H1 (cell line): ENCODE measurements around the gene NELFCD. TPM values are rescaled to one million over a fixed set of nuclear protein-coding genes. Genes with fewer than 3 reads are reported as not detected.

Source experiments
- CTCF ChIA-PET: fragments of 300-600 bp; sonication (Branson Sonifier 250); formaldehyde crosslinking; loops from one replicate; lab custom pipeline; 2021; ENCODE audit not compliant: partially characterized antibody; lab: Charles Lee
- POLR2A ChIA-PET: fragments of 300-600 bp; sonication (Branson Sonifier 250); formaldehyde crosslinking; loops from one replicate; lab custom pipeline; 2021; ENCODE audit warnings: inconsistent platforms; ENCODE audit not compliant: partially characterized antibody; lab: Charles Lee
- DNase-seq, 2 experiments: peaks; one replicate each; pipeline versions ENCODE4 v3.0.0 to v3.0.0-alpha.2; 2010 to 2022; ENCODE audit warnings: low spot score in 2 of 2, low read depth in 1 of 2, mixed read lengths in 1 of 2
- FAIRE-seq: peaks from 2 replicates; lab custom pipeline; 2011; peaks lifted over from hg19 to GRCh38; lab: Jason Lieb, UNC
- H2AFZ ChIP-seq: 2 replicates; pipeline ENCODE4 v1.8.1; 2012; ENCODE audit warnings: low read length, inconsistent platforms
- H2AK5ac ChIP-seq: 2 replicates; pipeline ENCODE4 v1.6.1; 2013; ENCODE audit warnings: low read depth, low read length
- H2BK120ac ChIP-seq: replicated peaks from 2 replicates; pipeline ENCODE3; 2013; ENCODE audit warnings: low read depth, low read length, inconsistent platforms
- H2BK12ac ChIP-seq: 2 replicates; pipeline ENCODE4 v1.6.1; 2013; ENCODE audit warnings: low read depth, low read length
- H2BK15ac ChIP-seq: 2 replicates; pipeline ENCODE4 v1.6.1; 2013; ENCODE audit warnings: low read length
- H2BK20ac ChIP-seq: 2 replicates; pipeline ENCODE4 v1.6.1; 2013; ENCODE audit warnings: low read length
- H2BK5ac ChIP-seq: 2 replicates; pipeline ENCODE4 v1.6.1; 2013; ENCODE audit warnings: low read depth, low read length
- H3K14ac ChIP-seq: 2 replicates; pipeline ENCODE4 v1.6.1; 2013; ENCODE audit warnings: inconsistent platforms; ENCODE audit not compliant: insufficient read length
- H3K18ac ChIP-seq: 2 replicates; pipeline ENCODE4 v1.6.1; 2013; ENCODE audit warnings: low read length; ENCODE audit errors: extremely low read depth
- H3K23ac ChIP-seq: 2 replicates; pipeline ENCODE4 v1.6.1; 2013; ENCODE audit warnings: inconsistent platforms; ENCODE audit not compliant: insufficient read length
- H3K23me2 ChIP-seq: 2 replicates; pipeline ENCODE4 v1.6.1; 2013; ENCODE audit warnings: low read depth, low read length
- H3K27ac ChIP-seq: 2 replicates; pipeline ENCODE4 v1.6.1; 2011; ENCODE audit warnings: low read depth, low read length, inconsistent platforms
- H3K27me3 ChIP-seq, 4 experiments: replicated peaks in 1 of 4; 1 replicate in 1 of 4; 2 replicates in 3 of 4; pipeline versions ENCODE4 v1.6.1 to v1.8.1; 2011 to 2013; ENCODE audit warnings: low read length in 3 of 4, mild to moderate bottlenecking in 3 of 4, inconsistent platforms in 2 of 4, mixed read lengths in 2 of 4, moderate library complexity in 1 of 4; ENCODE audit not compliant: control insufficient read depth in 3 of 4, insufficient read depth in 3 of 4; ENCODE audit errors: extremely low read depth in 1 of 4
- H3K36me3 ChIP-seq, 4 experiments: 2 replicates each; pipeline versions ENCODE4 v1.6.1 to v1.8.1; 2011 to 2013; ENCODE audit warnings: mild to moderate bottlenecking in 4 of 4, low read length in 3 of 4, moderate library complexity in 2 of 4, control low read depth in 1 of 4, inconsistent platforms in 1 of 4; ENCODE audit not compliant: insufficient read depth in 4 of 4, control insufficient read depth in 2 of 4
- H3K4ac ChIP-seq: replicated peaks from 2 replicates; pipeline ENCODE3; 2013; ENCODE audit warnings: low read length, low read depth, mixed read lengths, inconsistent platforms; ENCODE audit not compliant: insufficient read length
- H3K4me1 ChIP-seq, 4 experiments: replicated peaks in 1 of 4; 1 replicate in 1 of 4; 2 replicates in 3 of 4; pipeline versions ENCODE4 v1.6.1 to v1.8.1; 2011 to 2013; ENCODE audit warnings: low read length in 3 of 4, inconsistent platforms in 2 of 4, mixed read lengths in 1 of 4; ENCODE audit not compliant: insufficient read depth in 4 of 4, control insufficient read depth in 3 of 4
- H3K4me2 ChIP-seq, 2 experiments: 2 replicates each; pipeline versions ENCODE4 v1.6.1 to v1.8.1; 2011 to 2013; ENCODE audit warnings: low read depth in 2 of 2, low read length in 2 of 2, control low read depth in 1 of 2, inconsistent platforms in 1 of 2, mild to moderate bottlenecking in 1 of 2; ENCODE audit not compliant: insufficient read depth in 1 of 2
- H3K4me3 ChIP-seq, 4 experiments: fragments of 200-600, 300-600 bp in 1 of 4; sonication (generic), shearing (Covaris generic), sonication (Bioruptor Twin) in 1 of 4; 2 replicates each; pipeline versions ENCODE4 v1.5.1 to v1.8.1; 2011 to 2016; ENCODE audit warnings: low read length in 4 of 4, low read depth in 3 of 4, control low read depth in 2 of 4, inconsistent platforms in 2 of 4, mild to moderate bottlenecking in 2 of 4, mixed read lengths in 1 of 4, moderate library complexity in 1 of 4; ENCODE audit not compliant: insufficient read depth in 2 of 4; ENCODE audit errors: extremely low read depth in 1 of 4
- H3K56ac ChIP-seq: replicated peaks from 2 replicates; pipeline ENCODE3; 2013; ENCODE audit warnings: low read depth, mild to moderate bottlenecking, mixed read lengths, low read length, inconsistent platforms; ENCODE audit not compliant: insufficient read length
- H3K79me1 ChIP-seq: 2 replicates; pipeline ENCODE4 v1.6.1; 2013; ENCODE audit warnings: low read depth, low read length, control low read depth
- H3K79me2 ChIP-seq, 2 experiments: 2 replicates each; pipeline versions ENCODE4 v1.6.1 to v1.8.1; 2012 to 2013; ENCODE audit warnings: low read length in 2 of 2, mild to moderate bottlenecking in 2 of 2, inconsistent platforms in 1 of 2; ENCODE audit not compliant: insufficient read depth in 2 of 2, control insufficient read depth in 1 of 2
- H3K9ac ChIP-seq, 4 experiments: replicated peaks in 1 of 4; 1 replicate in 1 of 4; 2 replicates in 3 of 4; pipeline versions ENCODE4 v1.6.1 to v1.8.1; 2011 to 2013; ENCODE audit warnings: low read depth in 3 of 4, low read length in 3 of 4, control low read depth in 2 of 4, mild to moderate bottlenecking in 2 of 4, moderate library complexity in 2 of 4, inconsistent platforms in 1 of 4; ENCODE audit errors: extremely low read depth in 1 of 4
- H3K9me3 ChIP-seq, 2 experiments: 2 replicates each; pipeline versions ENCODE4 v1.6.1 to v1.8.1; 2012 to 2013; ENCODE audit warnings: mild to moderate bottlenecking in 2 of 2, moderate library complexity in 2 of 2, control low read depth in 1 of 2, inconsistent platforms in 1 of 2, low read depth in 1 of 2, low read length in 1 of 2, mixed read lengths in 1 of 2; ENCODE audit not compliant: insufficient read depth in 2 of 2
- H4K20me1 ChIP-seq, 2 experiments: replicated peaks in 1 of 2; 2 replicates each; pipeline versions ENCODE3 to v1.8.1; 2011 to 2013; ENCODE audit warnings: inconsistent platforms in 2 of 2, low read length in 2 of 2, mild to moderate bottlenecking in 1 of 2; ENCODE audit not compliant: insufficient read depth in 2 of 2, control insufficient read depth in 1 of 2
- H4K5ac ChIP-seq: 2 replicates; pipeline ENCODE4 v1.6.1; 2013; ENCODE audit warnings: low read length, low read depth, mixed read lengths, inconsistent platforms; ENCODE audit not compliant: insufficient read length
- H4K8ac ChIP-seq: 2 replicates; pipeline ENCODE4 v1.8.0; 2013; ENCODE audit warnings: mild to moderate bottlenecking, moderate library complexity, low read length, inconsistent platforms; ENCODE audit not compliant: insufficient read depth; ENCODE audit errors: extremely low read depth
- H4K91ac ChIP-seq: replicated peaks from 2 replicates; pipeline ENCODE3; 2013; ENCODE audit warnings: low read length, mixed read lengths, inconsistent platforms; ENCODE audit not compliant: insufficient read length
- BACH1 ChIP-seq: IDR thresholded peaks from 2 replicates; pipeline ENCODE4 v1.6.1; 2012; ENCODE audit warnings: low read length, improper control_type of control experiment
- BRCA1 ChIP-seq: IDR thresholded peaks from 2 replicates; pipeline ENCODE4 v1.6.1; 2012; ENCODE audit warnings: low read depth, low read length, improper control_type of control experiment
- CREB1 ChIP-seq: IDR thresholded peaks from 2 replicates; pipeline ENCODE4 v1.6.1; 2012; ENCODE audit warnings: inconsistent platforms
- EGR1 ChIP-seq: IDR thresholded peaks from 2 replicates; pipeline ENCODE4 v1.6.1; 2011; ENCODE audit warnings: low read depth, low read length, borderline replicate concordance
- EP300 ChIP-seq, 2 experiments: IDR thresholded peaks; 1 replicate in 1 of 2; 2 replicates in 1 of 2; pipeline ENCODE4 v1.6.1; 2011 to 2012; ENCODE audit warnings: low read depth in 2 of 2, low read length in 2 of 2, mild to moderate bottlenecking in 2 of 2, borderline replicate concordance in 1 of 2, inconsistent platforms in 1 of 2, moderate library complexity in 1 of 2
- GABPA ChIP-seq: IDR thresholded peaks from 2 replicates; pipeline ENCODE4 v1.6.1; 2011; ENCODE audit warnings: mild to moderate bottlenecking, low read length, moderate library complexity, borderline replicate concordance; ENCODE audit not compliant: insufficient read depth
- JUND ChIP-seq: IDR thresholded peaks from 2 replicates; pipeline ENCODE4 v1.6.1; 2011; ENCODE audit warnings: mild to moderate bottlenecking, improper control_type of control experiment, low read length
- PHF8 ChIP-seq: fragments of 200-600 bp; sonication (generic); conservative IDR thresholded peaks from 2 replicates; pipeline ENCODE4 v1.7.1; 2012; ENCODE audit warnings: low read depth, mild to moderate bottlenecking, inconsistent platforms, low read length, moderate library complexity
- POU5F1 ChIP-seq: IDR thresholded peaks from 2 replicates; pipeline ENCODE4 v1.6.1; 2011; ENCODE audit warnings: low read depth, mild to moderate bottlenecking, low read length, moderate library complexity
- RNF2 ChIP-seq: fragments of 200-900, 300-1000 bp; sonication (generic); IDR thresholded peaks from 2 replicates; pipeline ENCODE4 v1.7.1; 2016; ENCODE audit warnings: borderline replicate concordance, low read depth, mild to moderate bottlenecking, antibody characterized with exemption, low read length; ENCODE audit not compliant: poor library complexity, severe bottlenecking; ENCODE audit errors: missing control alignments
- SIX5 ChIP-seq: IDR thresholded peaks from 2 replicates; pipeline ENCODE4 v1.6.1; 2011; ENCODE audit warnings: mild to moderate bottlenecking, low read depth, low read length
- TAF1 ChIP-seq: IDR thresholded peaks from 2 replicates; pipeline ENCODE4 v1.6.1; 2011; ENCODE audit warnings: mild to moderate bottlenecking, low read depth, low read length
- YY1 ChIP-seq: IDR thresholded peaks from 2 replicates; pipeline ENCODE4 v1.6.1; 2011; ENCODE audit warnings: low read depth, mild to moderate bottlenecking, low read length
- WGBS, 2 experiments: shearing (Covaris generic) in 1 of 2; methylation state at CpG; one replicate each; pipeline versions ENCODE4 v1.1.6 to v1.1.7; 2013 to 2015; ENCODE audit warnings: low lambda C conversion rate in 2 of 2, mixed read lengths in 2 of 2, inconsistent platforms in 1 of 2, low coverage in 1 of 2, missing lambda C conversion rate in 1 of 2; ENCODE audit not compliant: insufficient replicate concordance in 2 of 2, insufficient coverage in 1 of 2, insufficient read length in 1 of 2; ENCODE audit errors: extremely low coverage in 1 of 2, missing lambda C conversion rate in 1 of 2; 5-methylcytosine and 5-hydroxymethylcytosine counted together
- polyA plus RNA-seq, 7 experiments: library from polyadenylated mRNA; depleted of rRNA in 3 of 7; stranded (reverse) in 5 of 7; unstranded in 2 of 7; fragments of >200 nt in 5 of 7; fragments of 200-250 nt in 2 of 7; gene quantifications; 1 replicate in 5 of 7; 2 replicates in 1 of 7; 4 replicates in 1 of 7; pipeline versions ENCODE4 v1.2.1 to v1.2.3, GENCODE V29; 2011 to 2013; ENCODE audit warnings: missing spikeins in 2 of 7, mixed read lengths in 2 of 7
- total RNA-seq: library from RNA; stranded (reverse); fragmentation: NEBNext Ultra II Directional; extraction: Animal tissue kit (Norgen Biotek cat#: 25700); gene quantifications from 2 replicates; pipeline ENCODE4 v1.2.1, GENCODE V29; 2021

The NELFCD gene
- total and polyA plus RNA-seq, 2 of the 8 experiments (the other 6 are each of a cell fraction or from before 2014, with no cell fraction given): 35.5 to 59.6 TPM

DNA sequence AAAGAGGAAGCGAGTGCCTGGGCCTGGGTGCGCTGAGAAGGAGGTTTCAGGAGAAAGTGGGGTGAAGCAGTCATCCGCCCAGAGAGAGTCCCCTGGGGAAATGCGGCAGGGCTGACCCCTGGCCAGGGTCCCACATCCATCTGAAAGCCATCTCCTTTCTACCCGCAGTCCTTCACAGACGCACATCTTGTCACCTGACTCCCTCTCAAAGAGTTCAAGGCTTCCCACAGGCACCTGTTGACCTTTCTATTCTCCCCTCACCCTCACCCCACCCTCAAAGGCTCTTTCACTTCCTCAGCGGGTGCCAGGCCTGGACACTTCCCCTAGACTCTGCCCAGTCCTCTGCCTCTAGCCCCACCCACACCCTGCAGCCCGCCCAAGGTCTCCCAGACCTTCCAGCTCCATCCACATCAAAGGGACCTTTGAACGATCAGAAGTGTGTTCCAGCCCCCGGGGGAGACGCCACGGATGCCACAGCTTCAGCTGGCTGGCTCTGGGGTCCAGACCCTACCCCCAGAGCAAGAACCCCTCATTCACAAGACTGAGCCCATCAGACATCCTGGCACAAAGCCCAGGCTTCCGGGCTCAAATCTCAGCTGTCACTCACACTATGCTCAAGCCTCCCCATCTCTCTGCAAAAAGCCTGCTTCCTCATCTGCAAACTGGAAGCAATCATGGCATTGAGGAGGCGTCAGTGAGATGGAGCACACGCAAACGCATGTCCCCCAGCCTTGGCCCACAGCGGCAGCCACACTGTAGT lies 23.9 kb downstream of the NELFCD start:
- Histone ChIP-seq H3K27me3 (peaks cover 0 to 12% (median 5%) of the 10 kb centered on the region in 4 experiments; a peak in 3 of 7 replicates), H3K4me2 (no peak overlapping the region), H3K4ac (no peak overlapping the region), H2AK5ac (no peak overlapping the region), H3K27ac (no peak overlapping the region), H2BK12ac (no peak overlapping the region), H3K18ac (no peak overlapping the region), H2BK120ac (no peak overlapping the region), H3K9ac (no peak overlapping the region), H3K14ac (no peak overlapping the region), H3K56ac (peak overlapping the region; percentile 26), H3K79me1 (no peaks in the 10 kb centered on the region), H2BK20ac (no peak overlapping the region), H4K91ac (no peak overlapping the region), H3K23me2 (peaks cover 2% of the 10 kb centered on the region; the same call in 1 of the 2 replicates), H3K9me3 (no peaks in the 10 kb centered on the region), H4K20me1 (peaks cover 0 to 6% of the 10 kb centered on the region in 2 experiments), H3K4me1 (peaks cover 0 to 8% (median 5%) of the 10 kb centered on the region in 4 experiments; a peak in 3 of 7 replicates), H3K79me2 (no peaks in the 10 kb centered on the region), H4K8ac (no peak overlapping the region), H2BK15ac (0 out of 2 replicates have a peak overlapping the region, but pooled peaks have one; percentile 29), H2AFZ (no peak overlapping the region), H3K4me3 (no peak overlapping the region), H4K5ac (no peak overlapping the region), H3K36me3 (no peaks in the 10 kb centered on the region), H3K23ac (no peak overlapping the region), H2BK5ac (no peak overlapping the region)
- POLR2A ChIA-PET: interaction anchor here (0.6 to 1.4 kb wide), 4 partner anchors 12 to 18 kb away, joined by 3 read pairs; no protein-coding TSS in a partner anchor
- TF ChIP-seq TAF1 (no peak), RNF2 (no peak), SIX5 (no peak), PHF8 (no peak), POU5F1 (no peak), CREB1 (no peak), JUND (no peak), EGR1 (no peak), GABPA (no peak), YY1 (no peak), BRCA1 (no peak), BACH1 (no peak), EP300 (IDR thresholded peaks at IDR 0.05; ENCODE audit: borderline replicate concordance in 1 of 2, low read depth in 2 of 2, low read length in 2 of 2) (no peak)
- no peak for DNase-seq
- 85% methylated on average over 17 of the region's 17 CpGs; no CpG with 5 or more reads in 1 of the 2 experiments for WGBS, 2 experiments
- CTCF ChIA-PET: interaction anchor here (1.2 kb wide), 1 partner anchor 122 kb away, joined by 4 read pairs; no protein-coding TSS in a partner anchor
- no peak for FAIRE-seq
